MCF 10A (cell line): ENCODE data around the gene GADL1. TPM values are rescaled to one million over a fixed set of nuclear protein-coding genes. Genes with fewer than 3 reads are reported as not detected.

ENCODE experiments used
- BruUV-seq: library from RNA; stranded (reverse); fragments of 400-500 nt; replicated peaks from 2 replicates; lab custom pipeline; 2021; lab: Mats Ljungman, UMichigan
- CTCF ChIA-PET: fragments of 300-600 bp; sonication (Branson Sonifier 250); formaldehyde crosslinking; extraction: SDS; loops from one replicate; lab custom pipeline; 2021; ENCODE audit warnings: antibody characterized with exemption, inconsistent platforms; lab: Yijun Ruan, JAX
- POLR2A ChIA-PET: fragments of 300-600, 350-650 bp; sonication (Branson Sonifier 250); formaldehyde crosslinking; extraction: SDS; loops from one replicate; lab custom pipeline; 2020; ENCODE audit warnings: antibody characterized with exemption, inconsistent platforms; lab: Yijun Ruan, JAX
- DNase-seq: peaks from one replicate; pipeline ENCODE4 v3.0.0-alpha.2; 2018; ENCODE audit not compliant: unreplicated experiment
- H3K27ac Mint-ChIP-seq: one replicate; pipeline ENCODE4 v1.8.0; 2022; ENCODE audit warnings: mild to moderate bottlenecking, low read depth, mixed read lengths; ENCODE audit not compliant: unreplicated experiment
- H3K27me3 Mint-ChIP-seq: one replicate; pipeline ENCODE4 v1.8.0; 2022; ENCODE audit warnings: mixed read lengths; ENCODE audit not compliant: insufficient read depth, unreplicated experiment
- H3K36me3 Mint-ChIP-seq: one replicate; pipeline ENCODE4 v1.8.0; 2022; ENCODE audit warnings: mild to moderate bottlenecking, moderate library complexity, mixed read lengths; ENCODE audit not compliant: insufficient read depth, unreplicated experiment
- H3K4me1 Mint-ChIP-seq: one replicate; pipeline ENCODE4 v1.8.0; 2022; ENCODE audit warnings: mixed read lengths; ENCODE audit not compliant: insufficient read depth, unreplicated experiment
- H3K4me3 Mint-ChIP-seq: one replicate; pipeline ENCODE4 v1.8.0; 2022; ENCODE audit warnings: mild to moderate bottlenecking, moderate library complexity, mixed read lengths; ENCODE audit not compliant: unreplicated experiment
- H3K9me3 Mint-ChIP-seq: one replicate; pipeline ENCODE4 v1.8.0; 2022; ENCODE audit warnings: mixed read lengths; ENCODE audit not compliant: unreplicated experiment
- CTCF ChIP-seq: fragments of 200-600 bp; IDR thresholded peaks from one replicate; pipeline ENCODE4 v1.8.0; 2022; ENCODE audit warnings: antibody characterized with exemption, mild to moderate bottlenecking; ENCODE audit not compliant: unreplicated experiment
- intact Hi-C: fragments of 100-400 bp; cut with micrococcal nuclease; formaldehyde crosslinking; loops from 2 replicates; pipeline ENCODE4 v1.14.1; 2022
- total RNA-seq: library from RNA; stranded (reverse); gene quantifications from 2 replicates; pipeline ENCODE4 v1.2.3, GENCODE V29; 2022

GADL1 gene
- total RNA-seq, 1 experiment from 2014 or later: not detected

- no peaks in the 10 kb centered on the region for H3K36me3 Mint-ChIP-seq
- CTCF ChIA-PET: interaction anchor here (6.1 kb wide), 1 partner anchor 13 kb away, joined by 35 read pairs; no protein-coding TSS in a partner anchor
- no peaks in the 10 kb centered on the region for H3K9me3 Mint-ChIP-seq
- no peak for DNase-seq
- no peak overlapping the region for H3K27ac Mint-ChIP-seq
- H3K4me3 Mint-ChIP-seq: no peak overlapping the region
- H3K27me3 Mint-ChIP-seq: no peaks in the 10 kb centered on the region
- H3K4me1 Mint-ChIP-seq: no peaks in the 10 kb centered on the region
- POLR2A ChIA-PET: no interaction called here
- intact Hi-C loops: loop anchor here (10.0 kb wide), 1 partner anchor 1471 kb away; the partner anchor contains the start of gene RBMS3
- no peak for TF ChIP-seq CTCF
- no TSS peak for BruUV-seq
Observed at GRCh38 chr3:30756218-30756617, 138.2 kb downstream of the GADL1 start.

DNA sequence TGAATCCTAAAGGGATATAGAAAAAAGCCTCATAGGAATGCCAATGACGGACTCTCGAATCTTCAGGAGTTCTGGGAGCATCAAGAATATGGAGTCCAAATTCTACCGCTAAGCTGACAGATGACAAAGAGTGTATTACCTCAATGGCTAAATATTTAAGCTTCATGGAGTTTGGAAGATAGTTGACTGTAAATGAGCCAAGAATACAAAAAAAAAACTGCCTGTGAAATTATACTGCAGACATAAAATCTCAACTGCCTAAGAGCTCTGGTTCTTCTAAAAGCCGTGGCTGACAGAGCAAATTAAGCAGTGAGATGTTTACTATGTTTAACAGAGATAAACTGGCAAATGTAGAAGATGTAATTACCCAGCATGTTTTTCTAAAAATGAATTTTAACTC, 140.0 kb downstream of the GADL1 start:
- no TSS peak for BruUV-seq
- no peaks in the 10 kb centered on the region for H3K9me3 Mint-ChIP-seq
- no peak overlapping the region for H3K27ac Mint-ChIP-seq
- ChIA-PET POLR2A (interaction anchor here (2.2 kb wide), 1 partner anchor 16 kb away, joined by 6 read pairs; no protein-coding TSS in a partner anchor), CTCF (interaction anchor here (0.7 to 6.1 kb wide), 2 partner anchors 15 to 714 kb away, joined by 3 to 35 read pairs; no protein-coding TSS in a partner anchor)
- no peak overlapping the region for H3K4me3 Mint-ChIP-seq
- no peaks in the 10 kb centered on the region for H3K36me3 Mint-ChIP-seq
- DNase-seq: no peak
- peaks cover 1% of the 10 kb centered on the region for H3K4me1 Mint-ChIP-seq
- intact Hi-C loops: loop anchor here (10.0 kb wide), 1 partner anchor 1470 kb away; the partner anchor contains the start of gene RBMS3
- TF ChIP-seq CTCF: no peak
- no peaks in the 10 kb centered on the region for H3K27me3 Mint-ChIP-seq

GRCh38 chr3:30753766-30754165, 140.7 kb downstream of the GADL1 start:
- Mint-ChIP-seq H3K27ac (no peak overlapping the region), H3K9me3 (no peaks in the 10 kb centered on the region), H3K36me3 (no peaks in the 10 kb centered on the region), H3K4me1 (peaks cover 6% of the 10 kb centered on the region), H3K27me3 (no peaks in the 10 kb centered on the region), H3K4me3 (no peak overlapping the region)
- intact Hi-C loops: loop anchor here (10.0 kb wide), 1 partner anchor 1469 kb away; the partner anchor contains the start of gene RBMS3
- CTCF ChIA-PET: interaction anchor here (0.7 to 6.1 kb wide), 2 partner anchors 15 to 713 kb away, joined by 3 to 35 read pairs; no protein-coding TSS in a partner anchor
- POLR2A ChIA-PET: interaction anchor here (0.6 to 2.2 kb wide), 3 partner anchors 17 to 145 kb away, joined by 3 to 6 read pairs (median 4); no protein-coding TSS in a partner anchor
- BruUV-seq: no TSS peak
- no peak for DNase-seq
- TF ChIP-seq CTCF: no peak

GRCh38 chr3:30752970-30753369, 141.5 kb downstream of the GADL1 start:
- intact Hi-C loops: loop anchor here (10.0 kb wide), 1 partner anchor 1468 kb away; the partner anchor contains the start of gene RBMS3
- H3K4me3 Mint-ChIP-seq: no peak overlapping the region

More at GRCh38 chr3:30752970-30753369, 141.5 kb downstream of the GADL1 start:
- ChIA-PET CTCF (interaction anchor here (6.1 kb wide), 1 partner anchor 16 kb away, joined by 35 read pairs; no protein-coding TSS in a partner anchor), POLR2A (interaction anchor here (1.4 to 2.2 kb wide), 3 partner anchors 14 to 144 kb away, joined by 3 to 6 read pairs (median 3); no protein-coding TSS in a partner anchor)
- TF ChIP-seq CTCF: no peak
- no peaks in the 10 kb centered on the region for H3K9me3 Mint-ChIP-seq
- H3K27ac Mint-ChIP-seq: no peak overlapping the region
- BruUV-seq: no TSS peak
- H3K36me3 Mint-ChIP-seq: no peaks in the 10 kb centered on the region
- peaks cover 6% of the 10 kb centered on the region for H3K4me1 Mint-ChIP-seq
- no peaks in the 10 kb centered on the region for H3K27me3 Mint-ChIP-seq
- DNase-seq: peak; percentile 77
